SK-N-MC (cell line): Measurements from ENCODE around the gene COA8.

Source experiments
- DNase-seq: peaks from one replicate; pipeline ENCODE4 v3.0.0-alpha.2; 2011; ENCODE audit warnings: low read depth, low spot score
- H3K27ac ChIP-seq: fragments of 200-600 bp; sonication (generic); 2 replicates; pipeline ENCODE4 v1.5.1; 2016; ENCODE audit warnings: mixed run types
- H3K36me3 ChIP-seq: fragments of 200-600 bp; sonication (generic); 2 replicates; pipeline ENCODE4 v1.6.1; 2017; ENCODE audit warnings: antibody characterized with exemption, low read length, mixed read lengths; ENCODE audit not compliant: insufficient read depth
- H3K4me3 ChIP-seq: fragments of 200-600 bp; sonication (generic); 2 replicates; pipeline ENCODE4 v1.5.1; 2016
- H3K9ac ChIP-seq: fragments of 200-600 bp; sonication (generic); 2 replicates; pipeline ENCODE4 v1.8.0; 2017; ENCODE audit warnings: mixed run types, mixed read lengths; ENCODE audit not compliant: insufficient read length
- H3K9me3 ChIP-seq: fragments of 200-600 bp; sonication (generic); 2 replicates; pipeline ENCODE4 v1.6.1; 2017; ENCODE audit warnings: low read depth, mild to moderate bottlenecking, antibody characterized with exemption, low read length, moderate library complexity, mixed read lengths
- EZH2 ChIP-seq: fragments of 200-600 bp; sonication (generic); IDR thresholded peaks from one replicate; pipeline ENCODE4 v1.6.1; 2017; ENCODE audit warnings: antibody characterized with exemption
- FOXP2 ChIP-seq: optimal IDR thresholded peaks from 2 replicates; pipeline ENCODE3; 2011; ENCODE audit warnings: mild to moderate bottlenecking, moderate library complexity; ENCODE audit not compliant: insufficient read depth; ENCODE audit errors: extremely low read length, control extremely low read depth
- POLR2AphosphoS5 ChIP-seq: IDR thresholded peaks from 2 replicates; pipeline ENCODE4 v1.6.1; 2012; ENCODE audit warnings: mild to moderate bottlenecking, low read depth, low read length, borderline replicate concordance

COA8 gene

DNA sequence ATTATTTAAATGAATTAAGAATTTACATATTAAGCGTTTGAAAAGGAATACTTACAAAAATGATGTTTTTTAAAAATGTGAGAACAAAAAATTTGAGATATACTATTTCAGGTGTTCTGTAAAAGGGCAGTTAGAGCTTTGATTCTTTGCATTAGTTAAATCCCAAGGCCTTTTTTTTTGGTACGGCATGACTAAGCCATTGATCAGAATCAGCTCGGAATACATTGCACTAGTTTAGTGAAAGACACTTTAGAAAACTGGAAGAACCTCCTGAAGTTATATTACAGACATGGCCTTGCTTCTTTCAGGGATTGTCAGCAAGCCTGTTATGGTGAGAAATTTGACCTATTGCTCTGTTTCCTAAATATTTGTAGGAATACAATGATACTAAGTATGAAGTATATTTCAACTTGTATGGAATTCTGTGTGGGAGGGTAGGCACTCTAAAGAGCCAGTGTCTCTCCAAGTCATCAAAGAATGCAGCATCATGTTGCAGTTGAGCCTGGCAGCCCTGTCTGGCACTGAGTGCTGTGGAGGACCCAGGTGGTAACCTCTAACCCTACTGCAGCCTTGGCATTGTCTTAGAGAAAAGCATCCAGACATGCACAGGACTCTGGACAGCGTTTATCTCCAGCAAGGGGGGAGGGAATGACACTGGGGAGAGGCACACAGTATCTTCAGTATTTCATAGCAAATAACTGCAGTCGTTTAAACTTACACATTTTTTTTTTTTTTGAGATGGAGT, 67.8 kb downstream of the COA8 start:
- Histone ChIP-seq H3K36me3 (peaks cover 18% of the 10 kb centered on the region), H3K9ac (peak overlapping the region; percentile 95), H3K9me3 (no peaks in the 10 kb centered on the region), H3K4me3 (peak overlapping the region; percentile 81), H3K27ac (no peak overlapping the region)
- no peak for DNase-seq
- TF ChIP-seq EZH2 (no peak), POLR2AphosphoS5 (no peak), FOXP2 (no peak)

DNA sequence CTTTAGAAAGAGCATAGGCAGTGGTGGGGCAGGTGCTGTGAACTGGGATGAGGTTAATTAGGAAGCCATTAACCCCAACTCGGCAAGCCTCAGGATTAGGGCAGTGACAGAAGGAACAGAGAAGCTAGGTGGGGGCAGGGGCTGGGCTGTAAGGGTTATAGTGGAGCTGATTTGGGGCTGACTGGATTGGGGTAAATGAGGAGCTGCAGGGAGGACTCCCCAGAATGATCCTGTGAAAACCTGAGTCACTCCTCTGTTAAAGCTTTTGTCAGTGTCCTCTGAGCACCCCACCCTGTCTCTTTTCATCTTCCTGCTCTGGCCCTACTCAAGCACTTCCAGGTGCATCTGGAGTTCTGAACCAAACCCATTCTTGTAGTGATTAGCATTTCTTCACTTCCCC, 70.6 kb downstream of the COA8 start:
- Histone ChIP-seq H3K4me3 (no peak overlapping the region), H3K36me3 (peaks cover 35% of the 10 kb centered on the region), H3K9me3 (no peaks in the 10 kb centered on the region), H3K27ac (no peak overlapping the region), H3K9ac (no peak overlapping the region)
- TF ChIP-seq FOXP2: no peak
- no peak for TF ChIP-seq EZH2
- no peak for TF ChIP-seq POLR2AphosphoS5
- no peak for DNase-seq

DNA sequence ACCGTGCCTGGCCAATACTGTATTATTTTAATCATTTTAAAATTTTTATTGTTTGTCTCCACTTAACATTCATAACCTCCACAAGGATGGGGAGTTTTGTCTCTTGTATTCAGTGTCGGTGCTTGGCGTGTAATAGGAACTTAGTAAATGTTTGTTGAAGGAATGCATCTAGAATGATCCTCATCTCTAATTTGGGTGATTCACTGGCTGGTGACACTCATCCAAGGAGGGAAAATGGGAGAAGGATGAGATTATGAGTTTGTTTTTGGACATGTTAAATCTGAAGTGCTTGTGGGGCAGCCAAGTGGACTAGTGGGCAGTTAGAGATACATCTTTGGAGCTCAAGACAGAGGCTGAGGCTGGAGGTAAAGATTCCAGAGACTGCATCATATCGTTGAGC, 71.4 kb downstream of the COA8 start:
- Histone ChIP-seq H3K9me3 (no peaks in the 10 kb centered on the region), H3K27ac (no peak overlapping the region), H3K36me3 (peaks cover 39% of the 10 kb centered on the region), H3K9ac (no peak overlapping the region), H3K4me3 (no peak overlapping the region)
- no peak for TF ChIP-seq FOXP2
- TF ChIP-seq EZH2: no peak
- TF ChIP-seq POLR2AphosphoS5: no peak
- DNase-seq: no peak

DNA sequence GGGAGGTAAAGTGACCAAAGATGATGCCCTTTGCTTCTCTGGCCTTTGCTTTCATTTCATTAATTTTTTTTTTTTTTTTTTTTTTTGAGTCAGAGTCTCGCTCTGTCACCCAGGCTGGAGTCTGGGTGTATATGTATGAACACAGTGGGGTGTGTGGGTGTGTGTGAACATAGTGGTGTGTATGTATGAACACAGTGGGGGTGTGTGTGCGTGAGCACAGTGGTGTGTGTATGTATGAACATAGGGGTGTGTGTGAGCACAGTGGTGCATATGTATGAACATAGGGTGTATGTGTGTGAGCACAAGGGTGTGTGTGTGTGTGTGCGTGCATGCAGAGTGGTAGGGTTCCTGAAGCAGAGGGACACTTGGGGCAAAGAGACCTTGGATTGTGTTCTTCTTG, 75.8 kb downstream of the COA8 start:
- no peak overlapping the region for H3K9ac ChIP-seq
- no peak for TF ChIP-seq EZH2
- TF ChIP-seq POLR2AphosphoS5: no peak
- no peak for TF ChIP-seq FOXP2
- H3K36me3 ChIP-seq: peaks cover 30% of the 10 kb centered on the region
- no peak overlapping the region for H3K27ac ChIP-seq
- no peaks in the 10 kb centered on the region for H3K9me3 ChIP-seq
- no peak for DNase-seq
- no peak overlapping the region for H3K4me3 ChIP-seq
